GM12878 (cell line): ENCODE results near the gene RNF167. TPM values are rescaled to one million over a fixed set of nuclear protein-coding genes. Genes with fewer than 3 reads are reported as not detected.

Experiments
- ATF7 ChIP-seq: fragments of 450-650 bp; IDR thresholded peaks from 2 replicates; pipeline ENCODE4 v1.6.1; 2016; ENCODE audit warnings: low read depth, mild to moderate bottlenecking
- CEBPB ChIP-seq, 2 experiments: fragments of 150-350 bp in 1 of 2; IDR thresholded peaks; 2 replicates each; pipeline ENCODE4 v1.6.1; 2012 to 2014; ENCODE audit warnings: low read depth in 2 of 2, low read length in 2 of 2, borderline replicate concordance in 1 of 2, inconsistent platforms in 1 of 2
- CHD4 ChIP-seq: fragments of 200-600 bp; sonication (generic); IDR thresholded peaks from 2 replicates; pipeline ENCODE4 v1.6.1; 2016; ENCODE audit warnings: mild to moderate bottlenecking
- EP300 ChIP-seq, 2 experiments: fragments of 150-350 bp in 1 of 2; IDR thresholded peaks; 2 replicates each; pipeline ENCODE4 v1.6.1; 2011 to 2012; ENCODE audit warnings: low read depth in 2 of 2, low read length in 2 of 2, borderline replicate concordance in 1 of 2, improper control_type of control experiment in 1 of 2, inconsistent platforms in 1 of 2; ENCODE audit not compliant: control insufficient read depth in 1 of 2
- ESRRA ChIP-seq: IDR thresholded peaks from 2 replicates; pipeline ENCODE4 v1.6.1; 2012; ENCODE audit warnings: mild to moderate bottlenecking, low read length, improper control_type of control experiment
- FOS ChIP-seq: IDR thresholded peaks from 3 replicates; pipeline ENCODE4 v1.6.1; 2011; ENCODE audit warnings: borderline replicate concordance; ENCODE audit not compliant: insufficient read length; ENCODE audit errors: extremely low read depth
- MEF2A ChIP-seq: IDR thresholded peaks from 2 replicates; pipeline ENCODE4 v1.6.1; 2011; ENCODE audit warnings: low read depth, mild to moderate bottlenecking, low read length, moderate library complexity; ENCODE audit not compliant: insufficient read depth
- MEF2B ChIP-seq: fragments of 450-650 bp; IDR thresholded peaks from 2 replicates; pipeline ENCODE4 v1.6.1; 2018; ENCODE audit warnings: mild to moderate bottlenecking, moderate library complexity; ENCODE audit not compliant: partially characterized antibody, poor library complexity, severe bottlenecking
- MTA2 ChIP-seq: fragments of 450-650 bp; IDR thresholded peaks from 2 replicates; pipeline ENCODE4 v1.6.1; 2016; ENCODE audit warnings: low read depth, mild to moderate bottlenecking, moderate library complexity
- NFIC ChIP-seq: IDR thresholded peaks from 2 replicates; pipeline ENCODE4 v1.6.1; 2012; ENCODE audit warnings: low read depth, mild to moderate bottlenecking, inconsistent platforms, low read length, moderate library complexity
- NRF1 ChIP-seq: conservative IDR thresholded peaks from 2 replicates; pipeline ENCODE4 v1.6.1; 2011; ENCODE audit warnings: mild to moderate bottlenecking, low read depth, low read length, improper control_type of control experiment
- PAX8 ChIP-seq: fragments of 450-650 bp; IDR thresholded peaks from 2 replicates; pipeline ENCODE4 v1.6.1; 2017; ENCODE audit warnings: mild to moderate bottlenecking, moderate library complexity
- RAD51 ChIP-seq: fragments of 450-650 bp; IDR thresholded peaks from 2 replicates; pipeline ENCODE4 v1.6.1; 2016; ENCODE audit warnings: moderate library complexity, mild to moderate bottlenecking, inconsistent platforms
- RB1 ChIP-seq: fragments of 450-650 bp; formaldehyde crosslinking; IDR thresholded peaks from 2 replicates; pipeline ENCODE4 v1.6.1; 2017; ENCODE audit warnings: mild to moderate bottlenecking, borderline replicate concordance
- RFX5 ChIP-seq: IDR thresholded peaks from 2 replicates; pipeline ENCODE4 v1.6.1; 2011; ENCODE audit warnings: low read depth, low read length, improper control_type of control experiment
- SPI1 ChIP-seq: IDR thresholded peaks from 2 replicates; pipeline ENCODE4 v1.6.1; 2011; ENCODE audit warnings: low read depth, mild to moderate bottlenecking, low read length, moderate library complexity, borderline replicate concordance; ENCODE audit not compliant: insufficient read depth
- STAT1 ChIP-seq: fragments of 450-650 bp; conservative IDR thresholded peaks from 2 replicates; pipeline ENCODE4 v1.6.1; 2014; ENCODE audit warnings: antibody characterized with exemption, mild to moderate bottlenecking
- TCF7 ChIP-seq: IDR thresholded peaks from 2 replicates; pipeline ENCODE4 v1.6.1; 2014; ENCODE audit warnings: antibody characterized with exemption, borderline replicate concordance
- YY1 ChIP-seq: IDR thresholded peaks from 2 replicates; pipeline ENCODE4 v1.6.1; 2011; ENCODE audit warnings: low read depth, mild to moderate bottlenecking, low read length
- ZBED1 ChIP-seq: IDR thresholded peaks from 2 replicates; pipeline ENCODE4 v1.6.1; 2016; ENCODE audit warnings: borderline replicate concordance
- ZNF274 ChIP-seq: IDR thresholded peaks from one replicate; pipeline ENCODE4 v1.8.0; 2011; ENCODE audit not compliant: insufficient read length, insufficient read depth
- polyA plus RNA-seq, 11 experiments: library from polyadenylated mRNA; depleted of rRNA in 4 of 11; unstranded in 6 of 11; stranded (reverse) in 5 of 11; fragments of >200 nt; fragmentation: Nextera tagmentation in 4 of 11; fragmentation: Illumina TruSeq in 1 of 11; extraction: Ambion mirVana in 4 of 11; extraction: Trizol in 1 of 11; gene quantifications; 1 replicate in 1 of 11; 2 replicates in 10 of 11; pipeline versions ENCODE4 v1.2.1 to v1.2.3, GENCODE V29; 2011 to 2016; ENCODE audit warnings: inconsistent platforms in 2 of 11, missing spikeins in 2 of 11, low read depth in 1 of 11
- total RNA-seq, 4 experiments: library from RNA; depleted of rRNA in 3 of 4; stranded (reverse); fragments of >200 nt in 3 of 4; fragmentation: Illumina TruSeq in 1 of 4; extraction: Trizol in 1 of 4; gene quantifications; 2 replicates each; pipeline versions ENCODE4 v1.2.1 to v1.2.3, GENCODE V29; 2013 to 2021
- TF ChIP-seq, protein P1 (sequence below): IDR thresholded peaks from 2 replicates; pipeline ENCODE4 v1.6.1; 2012; ENCODE audit warnings: improper control_type of control experiment, low read depth, low read length; ENCODE audit not compliant: insufficient replicate concordance
- TF ChIP-seq, protein P2 (sequence below): fragments of 450-650 bp; IDR thresholded peaks from 2 replicates; pipeline ENCODE4 v1.6.1; 2017; ENCODE audit warnings: borderline replicate concordance

Gene RNF167
- total and polyA plus RNA-seq, 10 of the 15 experiments (the other 5 are each of a cell fraction or from before 2014, with no cell fraction given) = 33.6 to 147 (median 57.6) TPM

DNA sequence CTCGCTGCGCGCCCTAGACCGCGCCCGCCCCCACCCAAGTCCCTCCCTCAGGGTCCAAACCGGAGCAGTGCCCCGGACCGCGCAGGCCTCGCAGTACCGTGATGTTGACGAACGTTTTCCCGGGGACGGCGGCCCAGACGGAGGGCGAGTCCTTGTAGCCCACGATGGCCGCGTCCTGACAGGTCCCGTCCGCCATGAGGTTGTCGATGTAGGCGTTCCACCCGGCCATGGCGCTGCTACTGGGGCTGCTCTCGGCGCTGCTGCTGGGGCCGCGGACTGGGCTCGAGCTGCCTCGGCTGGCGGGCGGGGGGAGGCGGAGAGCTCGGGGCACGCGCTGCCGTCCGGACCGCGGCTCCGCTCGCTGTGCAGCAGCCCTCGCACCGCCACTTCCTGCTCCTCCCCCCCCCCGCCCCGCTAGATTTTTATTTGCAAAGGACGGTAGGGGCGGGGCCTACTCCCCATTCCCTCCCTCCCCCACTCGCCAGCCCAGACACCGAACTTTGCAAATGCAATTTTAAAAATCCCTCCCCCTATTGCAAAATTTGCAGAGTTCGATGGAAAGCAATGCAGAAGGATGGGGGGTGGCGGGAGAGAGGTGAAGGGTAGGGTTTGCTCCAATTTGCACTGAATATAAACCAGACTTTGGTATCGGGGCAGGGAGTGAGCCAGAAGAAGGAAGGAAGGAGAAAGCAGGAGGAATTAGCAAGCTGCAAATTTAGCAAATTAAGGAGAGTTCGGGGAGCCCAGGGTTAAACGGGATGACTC lies 8.3 kb downstream of the RNF167 start, which contains the start of gene PFN1 (continued):
- TF ChIP-seq, protein P1, sequence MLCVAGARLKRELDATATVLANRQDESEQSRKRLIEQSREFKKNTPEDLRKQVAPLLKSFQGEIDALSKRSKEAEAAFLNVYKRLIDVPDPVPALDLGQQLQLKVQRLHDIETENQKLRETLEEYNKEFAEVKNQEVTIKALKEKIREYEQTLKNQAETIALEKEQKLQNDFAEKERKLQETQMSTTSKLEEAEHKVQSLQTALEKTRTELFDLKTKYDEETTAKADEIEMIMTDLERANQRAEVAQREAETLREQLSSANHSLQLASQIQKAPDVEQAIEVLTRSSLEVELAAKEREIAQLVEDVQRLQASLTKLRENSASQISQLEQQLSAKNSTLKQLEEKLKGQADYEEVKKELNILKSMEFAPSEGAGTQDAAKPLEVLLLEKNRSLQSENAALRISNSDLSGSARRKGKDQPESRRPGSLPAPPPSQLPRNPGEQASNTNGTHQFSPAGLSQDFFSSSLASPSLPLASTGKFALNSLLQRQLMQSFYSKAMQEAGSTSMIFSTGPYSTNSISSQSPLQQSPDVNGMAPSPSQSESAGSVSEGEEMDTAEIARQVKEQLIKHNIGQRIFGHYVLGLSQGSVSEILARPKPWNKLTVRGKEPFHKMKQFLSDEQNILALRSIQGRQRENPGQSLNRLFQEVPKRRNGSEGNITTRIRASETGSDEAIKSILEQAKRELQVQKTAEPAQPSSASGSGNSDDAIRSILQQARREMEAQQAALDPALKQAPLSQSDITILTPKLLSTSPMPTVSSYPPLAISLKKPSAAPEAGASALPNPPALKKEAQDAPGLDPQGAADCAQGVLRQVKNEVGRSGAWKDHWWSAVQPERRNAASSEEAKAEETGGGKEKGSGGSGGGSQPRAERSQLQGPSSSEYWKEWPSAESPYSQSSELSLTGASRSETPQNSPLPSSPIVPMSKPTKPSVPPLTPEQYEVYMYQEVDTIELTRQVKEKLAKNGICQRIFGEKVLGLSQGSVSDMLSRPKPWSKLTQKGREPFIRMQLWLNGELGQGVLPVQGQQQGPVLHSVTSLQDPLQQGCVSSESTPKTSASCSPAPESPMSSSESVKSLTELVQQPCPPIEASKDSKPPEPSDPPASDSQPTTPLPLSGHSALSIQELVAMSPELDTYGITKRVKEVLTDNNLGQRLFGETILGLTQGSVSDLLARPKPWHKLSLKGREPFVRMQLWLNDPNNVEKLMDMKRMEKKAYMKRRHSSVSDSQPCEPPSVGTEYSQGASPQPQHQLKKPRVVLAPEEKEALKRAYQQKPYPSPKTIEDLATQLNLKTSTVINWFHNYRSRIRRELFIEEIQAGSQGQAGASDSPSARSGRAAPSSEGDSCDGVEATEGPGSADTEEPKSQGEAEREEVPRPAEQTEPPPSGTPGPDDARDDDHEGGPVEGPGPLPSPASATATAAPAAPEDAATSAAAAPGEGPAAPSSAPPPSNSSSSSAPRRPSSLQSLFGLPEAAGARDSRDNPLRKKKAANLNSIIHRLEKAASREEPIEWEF = peak; percentile 37
- TF ChIP-seq YY1 = peak; percentile 47
- peak; percentile 49; the same call in 1 of the 2 replicates for TF ChIP-seq ZBED1
- TF ChIP-seq EP300 (IDR thresholded peaks at IDR 0.05; ENCODE audit: borderline replicate concordance in 1 of 2, control insufficient read depth in 1 of 2, low read depth in 2 of 2, low read length in 2 of 2) = peak in 1 of 2 experiments; percentile 19; a peak in 1 of 4 replicates
- TF ChIP-seq CHD4 = no peak
- TF ChIP-seq RFX5 = 0 out of 2 replicates have a peak, but pooled peaks have one; percentile 27
- TF ChIP-seq ZNF274 = no peak
- TF ChIP-seq RB1 = no peak
- no peak for TF ChIP-seq NFIC
- TF ChIP-seq, protein P2, sequence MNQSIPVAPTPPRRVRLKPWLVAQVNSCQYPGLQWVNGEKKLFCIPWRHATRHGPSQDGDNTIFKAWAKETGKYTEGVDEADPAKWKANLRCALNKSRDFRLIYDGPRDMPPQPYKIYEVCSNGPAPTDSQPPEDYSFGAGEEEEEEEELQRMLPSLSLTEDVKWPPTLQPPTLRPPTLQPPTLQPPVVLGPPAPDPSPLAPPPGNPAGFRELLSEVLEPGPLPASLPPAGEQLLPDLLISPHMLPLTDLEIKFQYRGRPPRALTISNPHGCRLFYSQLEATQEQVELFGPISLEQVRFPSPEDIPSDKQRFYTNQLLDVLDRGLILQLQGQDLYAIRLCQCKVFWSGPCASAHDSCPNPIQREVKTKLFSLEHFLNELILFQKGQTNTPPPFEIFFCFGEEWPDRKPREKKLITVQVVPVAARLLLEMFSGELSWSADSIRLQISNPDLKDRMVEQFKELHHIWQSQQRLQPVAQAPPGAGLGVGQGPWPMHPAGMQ = no peak
- TF ChIP-seq SPI1 = no peak
- TF ChIP-seq CEBPB (IDR thresholded peaks at IDR 0.05; ENCODE audit: borderline replicate concordance in 1 of 2, low read depth in 2 of 2, low read length in 2 of 2) = 0 out of 4 replicates have a peak, but pooled peaks of 1 of the 2 experiments have one; percentile 24
- TF ChIP-seq MTA2 = peak; percentile 41; the same call in 1 of the 2 replicates
- no peak for TF ChIP-seq FOS
- no peak for TF ChIP-seq MEF2A
- TF ChIP-seq TCF7 = no peak
- TF ChIP-seq STAT1 = no peak
- no peak for TF ChIP-seq NRF1
- no peak for TF ChIP-seq ESRRA
- peak; percentile 8 for TF ChIP-seq MEF2B
- TF ChIP-seq PAX8 = no peak
- TF ChIP-seq ATF7 = peak; percentile 85
- no peak for TF ChIP-seq RAD51
